WTC11 (cell line): ENCODE data around the gene CTTNBP2. TPM values are rescaled to one million over a fixed set of nuclear protein-coding genes. Genes with fewer than 3 reads are reported as not detected.

ENCODE experiments used
- ATAC-seq: fragments of 200-7000 bp; cut with Tn5 transposase; 2 replicates; pipeline ENCODE4 v1.10.0; 2021; ENCODE audit warnings: mild to moderate bottlenecking, moderate library complexity
- CTCF ChIA-PET: fragments of 300-600 bp; sonication (Branson Sonifier 250); formaldehyde crosslinking; loops from one replicate; lab custom pipeline; 2021; ENCODE audit warnings: antibody characterized with exemption; lab: Charles Lee
- POLR2A ChIA-PET: fragments of 350-600 bp; sonication (Branson Sonifier 250); formaldehyde crosslinking; loops from one replicate; lab custom pipeline; 2021; ENCODE audit warnings: antibody characterized with exemption; lab: Charles Lee
- DNase-seq: peaks from one replicate; pipeline ENCODE4 v3.0.0; 2021; ENCODE audit warnings: low spot score
- H3K27ac Mint-ChIP-seq: 2 replicates; pipeline ENCODE4 v1.8.0; 2021; ENCODE audit warnings: mixed read lengths
- H3K27me3 Mint-ChIP-seq: 2 replicates; pipeline ENCODE4 v1.8.0; 2021; ENCODE audit warnings: low read depth, mild to moderate bottlenecking, moderate library complexity, mixed read lengths
- H3K36me3 Mint-ChIP-seq: 2 replicates; pipeline ENCODE4 v1.8.0; 2021; ENCODE audit warnings: mixed read lengths
- H3K4me1 Mint-ChIP-seq: 2 replicates; pipeline ENCODE4 v1.8.0; 2022; ENCODE audit warnings: mixed read lengths
- H3K4me3 Mint-ChIP-seq: 2 replicates; pipeline ENCODE4 v1.8.0; 2021; ENCODE audit warnings: mild to moderate bottlenecking, moderate library complexity, mixed read lengths
- H3K9me3 Mint-ChIP-seq: 2 replicates; pipeline ENCODE4 v1.8.0; 2021; ENCODE audit warnings: mixed read lengths
- EMX1 ChIP-seq: fragments of 250-450 bp; sonication (Bioruptor Pico); IDR thresholded peaks from 2 replicates; pipeline ENCODE4 v1.8.0; 2021; ENCODE audit warnings: mild to moderate bottlenecking
- FOXJ3 ChIP-seq: sonication (generic); formaldehyde crosslinking; IDR thresholded peaks from 2 replicates; pipeline ENCODE4 v1.9.0; 2021; ENCODE audit warnings: missing genetic modification reagents, mild to moderate bottlenecking, borderline replicate concordance
- GTF2I ChIP-seq: fragments of 250-450 bp; sonication (Bioruptor Pico); conservative IDR thresholded peaks from 2 replicates; pipeline ENCODE4 v1.4.0; 2021; ENCODE audit warnings: mild to moderate bottlenecking
- IRF2 ChIP-seq: sonication (generic); formaldehyde crosslinking; IDR thresholded peaks from 2 replicates; pipeline ENCODE4 v1.8.0; 2022; ENCODE audit warnings: low read depth, missing genetic modification reagents, borderline replicate concordance
- JUN ChIP-seq: sonication (generic); formaldehyde crosslinking; IDR thresholded peaks from 2 replicates; pipeline ENCODE4 v1.8.0; 2023; ENCODE audit warnings: mild to moderate bottlenecking, missing genetic modification reagents
- NFYB ChIP-seq: sonication (generic); formaldehyde crosslinking; conservative IDR thresholded peaks from 2 replicates; pipeline ENCODE4 v1.8.0; 2022; ENCODE audit warnings: low read depth, missing genetic modification reagents
- NR1H2 ChIP-seq: sonication (generic); formaldehyde crosslinking; IDR thresholded peaks from 2 replicates; pipeline ENCODE4 v1.9.0; 2021; ENCODE audit warnings: mild to moderate bottlenecking, moderate library complexity, missing genetic modification reagents
- OVOL2 ChIP-seq: fragments of 250-450 bp; sonication (Bioruptor Pico); IDR thresholded peaks from 2 replicates; pipeline ENCODE4 v1.9.0; 2021; ENCODE audit warnings: mild to moderate bottlenecking, borderline replicate concordance
- PRRX2 ChIP-seq: fragments of 250-450 bp; sonication (Bioruptor Pico); IDR thresholded peaks from 2 replicates; pipeline ENCODE4 v1.8.0; 2021; ENCODE audit warnings: mild to moderate bottlenecking
- SOX15 ChIP-seq: fragments of 250-450 bp; sonication (Bioruptor Pico); IDR thresholded peaks from 2 replicates; pipeline ENCODE4 v1.9.0; 2021; ENCODE audit warnings: mild to moderate bottlenecking
- TEAD4 ChIP-seq: sonication (generic); formaldehyde crosslinking; IDR thresholded peaks from 2 replicates; pipeline ENCODE4 v1.8.0; 2022; ENCODE audit warnings: mild to moderate bottlenecking, missing genetic modification reagents
- ZBTB21 ChIP-seq: sonication (generic); formaldehyde crosslinking; IDR thresholded peaks from 2 replicates; pipeline ENCODE4 v1.8.1; 2023; ENCODE audit warnings: mild to moderate bottlenecking, missing genetic modification reagents, borderline replicate concordance
- total RNA-seq: library from RNA; stranded (reverse); gene quantifications from 3 replicates; pipeline ENCODE4 v1.2.3, GENCODE V29; 2021
- TF ChIP-seq, protein P1 (sequence below): sonication (generic); formaldehyde crosslinking; IDR thresholded peaks from 2 replicates; pipeline ENCODE4 v1.8.1; 2022; ENCODE audit warnings: low read depth, mild to moderate bottlenecking, moderate library complexity, missing genetic modification reagents, borderline replicate concordance
- TF ChIP-seq, protein P2 (sequence below): sonication (generic); formaldehyde crosslinking; IDR thresholded peaks from 2 replicates; pipeline ENCODE4 v1.8.1; 2023; ENCODE audit warnings: mild to moderate bottlenecking, moderate library complexity, missing genetic modification reagents
- TF ChIP-seq, protein P3 (sequence below): sonication (generic); formaldehyde crosslinking; IDR thresholded peaks from 2 replicates; pipeline ENCODE4 v1.8.1; 2023; ENCODE audit warnings: mild to moderate bottlenecking, missing genetic modification reagents, moderate library complexity
- TF ChIP-seq, protein P4 (sequence below): fragments of 250-450 bp; sonication (Bioruptor Pico); IDR thresholded peaks from 2 replicates; pipeline ENCODE4 v1.8.0; 2021; ENCODE audit warnings: mild to moderate bottlenecking
- TF ChIP-seq, protein P5 (sequence below): sonication (generic); formaldehyde crosslinking; IDR thresholded peaks from 2 replicates; pipeline ENCODE4 v1.8.0; 2022; ENCODE audit warnings: mild to moderate bottlenecking, missing genetic modification reagents
- TF ChIP-seq, protein P6 (sequence below): sonication (generic); formaldehyde crosslinking; IDR thresholded peaks from 2 replicates; pipeline ENCODE4 v1.8.0; 2022; ENCODE audit warnings: missing genetic modification reagents
- TF ChIP-seq, protein P7 (sequence below): sonication (generic); formaldehyde crosslinking; IDR thresholded peaks from 2 replicates; pipeline ENCODE4 v1.8.1; 2022; ENCODE audit warnings: mild to moderate bottlenecking, missing genetic modification reagents, moderate library complexity, borderline replicate concordance
- TF ChIP-seq, protein P8 (sequence below): fragments of 250-450 bp; sonication (Bioruptor Pico); IDR thresholded peaks from 2 replicates; pipeline ENCODE4 v1.9.0; 2021; ENCODE audit warnings: mild to moderate bottlenecking

CTTNBP2 gene
- total RNA-seq, 1 experiment from 2014 or later = 22.1 TPM

DNA sequence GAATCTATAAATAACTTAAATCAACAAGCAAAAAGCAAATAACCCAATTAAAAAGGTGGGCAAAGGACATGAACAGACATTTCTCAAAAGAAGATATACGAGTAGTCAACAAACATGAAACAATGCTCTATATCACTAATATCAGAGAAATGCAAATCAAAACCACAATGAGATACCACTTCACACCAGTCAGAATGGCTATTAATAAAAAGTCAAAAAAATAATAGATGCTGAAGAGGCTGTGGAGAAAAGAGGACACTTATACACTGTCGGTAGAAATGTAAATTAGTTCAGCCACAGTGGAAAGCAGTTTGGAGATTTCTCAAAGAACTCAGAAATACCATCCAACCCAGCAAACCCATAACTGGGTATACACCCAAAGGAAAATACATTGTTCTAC, 70.6 kb downstream of the CTTNBP2 start (continued):
- TF ChIP-seq, protein P1, sequence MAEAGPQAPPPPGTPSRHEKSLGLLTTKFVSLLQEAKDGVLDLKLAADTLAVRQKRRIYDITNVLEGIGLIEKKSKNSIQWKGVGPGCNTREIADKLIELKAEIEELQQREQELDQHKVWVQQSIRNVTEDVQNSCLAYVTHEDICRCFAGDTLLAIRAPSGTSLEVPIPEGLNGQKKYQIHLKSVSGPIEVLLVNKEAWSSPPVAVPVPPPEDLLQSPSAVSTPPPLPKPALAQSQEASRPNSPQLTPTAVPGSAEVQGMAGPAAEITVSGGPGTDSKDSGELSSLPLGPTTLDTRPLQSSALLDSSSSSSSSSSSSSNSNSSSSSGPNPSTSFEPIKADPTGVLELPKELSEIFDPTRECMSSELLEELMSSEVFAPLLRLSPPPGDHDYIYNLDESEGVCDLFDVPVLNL (CRISPR knock-in tag) = no peak
- TF ChIP-seq, protein P2, sequence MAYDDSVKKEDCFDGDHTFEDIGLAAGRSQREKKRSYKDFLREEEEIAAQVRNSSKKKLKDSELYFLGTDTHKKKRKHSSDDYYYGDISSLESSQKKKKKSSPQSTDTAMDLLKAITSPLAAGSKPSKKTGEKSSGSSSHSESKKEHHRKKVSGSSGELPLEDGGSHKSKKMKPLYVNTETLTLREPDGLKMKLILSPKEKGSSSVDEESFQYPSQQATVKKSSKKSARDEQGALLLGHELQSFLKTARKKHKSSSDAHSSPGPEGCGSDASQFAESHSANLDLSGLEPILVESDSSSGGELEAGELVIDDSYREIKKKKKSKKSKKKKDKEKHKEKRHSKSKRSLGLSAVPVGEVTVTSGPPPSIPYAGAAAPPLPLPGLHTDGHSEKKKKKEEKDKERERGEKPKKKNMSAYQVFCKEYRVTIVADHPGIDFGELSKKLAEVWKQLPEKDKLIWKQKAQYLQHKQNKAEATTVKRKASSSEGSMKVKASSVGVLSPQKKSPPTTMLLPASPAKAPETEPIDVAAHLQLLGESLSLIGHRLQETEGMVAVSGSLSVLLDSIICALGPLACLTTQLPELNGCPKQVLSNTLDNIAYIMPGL (CRISPR knock-in tag) = no peak

DNA sequence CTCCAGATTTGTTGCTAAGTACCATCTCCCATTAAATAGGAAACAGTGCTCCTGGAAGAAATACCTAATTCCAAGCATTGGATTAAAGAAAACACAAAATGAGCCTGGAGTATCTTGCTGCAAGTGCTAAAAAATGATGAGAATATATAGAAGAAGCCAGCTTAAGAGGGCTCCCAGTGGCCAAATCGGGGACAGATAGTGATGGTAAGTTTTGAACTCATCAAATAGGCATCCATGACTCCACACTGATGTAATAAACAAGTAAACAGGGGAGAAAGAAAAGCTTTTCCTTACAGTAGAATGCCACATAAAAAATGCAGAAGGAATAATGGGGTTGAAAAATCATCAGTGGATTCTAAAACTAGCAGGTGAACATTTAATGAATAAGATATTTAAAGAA, 72.4 kb downstream of the CTTNBP2 start:
- Mint-ChIP-seq H3K9me3 (no peaks in the 10 kb centered on the region), H3K27ac (no peak overlapping the region), H3K4me1 (peaks cover 69% of the 10 kb centered on the region), H3K36me3 (no peaks in the 10 kb centered on the region), H3K4me3 (no peak overlapping the region), H3K27me3 (no peaks in the 10 kb centered on the region)
- ATAC-seq (no peak), DNase-seq (no peak)
- POLR2A ChIA-PET = no interaction called here
- TF ChIP-seq NR1H2 (CRISPR knock-in tag) (no peak), TEAD4 (CRISPR knock-in tag) (no peak), GTF2I (no peak), IRF2 (no peak)
- TF ChIP-seq, protein P3, sequence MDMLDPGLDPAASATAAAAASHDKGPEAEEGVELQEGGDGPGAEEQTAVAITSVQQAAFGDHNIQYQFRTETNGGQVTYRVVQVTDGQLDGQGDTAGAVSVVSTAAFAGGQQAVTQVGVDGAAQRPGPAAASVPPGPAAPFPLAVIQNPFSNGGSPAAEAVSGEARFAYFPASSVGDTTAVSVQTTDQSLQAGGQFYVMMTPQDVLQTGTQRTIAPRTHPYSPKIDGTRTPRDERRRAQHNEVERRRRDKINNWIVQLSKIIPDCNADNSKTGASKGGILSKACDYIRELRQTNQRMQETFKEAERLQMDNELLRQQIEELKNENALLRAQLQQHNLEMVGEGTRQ (CRISPR knock-in tag) = no peak
- TF ChIP-seq, protein P4, sequence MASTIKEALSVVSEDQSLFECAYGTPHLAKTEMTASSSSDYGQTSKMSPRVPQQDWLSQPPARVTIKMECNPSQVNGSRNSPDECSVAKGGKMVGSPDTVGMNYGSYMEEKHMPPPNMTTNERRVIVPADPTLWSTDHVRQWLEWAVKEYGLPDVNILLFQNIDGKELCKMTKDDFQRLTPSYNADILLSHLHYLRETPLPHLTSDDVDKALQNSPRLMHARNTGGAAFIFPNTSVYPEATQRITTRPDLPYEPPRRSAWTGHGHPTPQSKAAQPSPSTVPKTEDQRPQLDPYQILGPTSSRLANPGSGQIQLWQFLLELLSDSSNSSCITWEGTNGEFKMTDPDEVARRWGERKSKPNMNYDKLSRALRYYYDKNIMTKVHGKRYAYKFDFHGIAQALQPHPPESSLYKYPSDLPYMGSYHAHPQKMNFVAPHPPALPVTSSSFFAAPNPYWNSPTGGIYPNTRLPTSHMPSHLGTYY = no peak
- TF ChIP-seq, protein P5, sequence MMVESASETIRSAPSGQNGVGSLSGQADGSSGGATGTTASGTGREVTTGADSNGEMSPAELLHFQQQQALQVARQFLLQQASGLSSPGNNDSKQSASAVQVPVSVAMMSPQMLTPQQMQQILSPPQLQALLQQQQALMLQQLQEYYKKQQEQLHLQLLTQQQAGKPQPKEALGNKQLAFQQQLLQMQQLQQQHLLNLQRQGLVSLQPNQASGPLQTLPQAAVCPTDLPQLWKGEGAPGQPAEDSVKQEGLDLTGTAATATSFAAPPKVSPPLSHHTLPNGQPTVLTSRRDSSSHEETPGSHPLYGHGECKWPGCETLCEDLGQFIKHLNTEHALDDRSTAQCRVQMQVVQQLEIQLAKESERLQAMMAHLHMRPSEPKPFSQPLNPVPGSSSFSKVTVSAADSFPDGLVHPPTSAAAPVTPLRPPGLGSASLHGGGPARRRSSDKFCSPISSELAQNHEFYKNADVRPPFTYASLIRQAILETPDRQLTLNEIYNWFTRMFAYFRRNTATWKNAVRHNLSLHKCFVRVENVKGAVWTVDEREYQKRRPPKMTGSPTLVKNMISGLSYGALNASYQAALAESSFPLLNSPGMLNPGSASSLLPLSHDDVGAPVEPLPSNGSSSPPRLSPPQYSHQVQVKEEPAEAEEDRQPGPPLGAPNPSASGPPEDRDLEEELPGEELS (CRISPR knock-in tag) = no peak
- TF ChIP-seq, protein P6, sequence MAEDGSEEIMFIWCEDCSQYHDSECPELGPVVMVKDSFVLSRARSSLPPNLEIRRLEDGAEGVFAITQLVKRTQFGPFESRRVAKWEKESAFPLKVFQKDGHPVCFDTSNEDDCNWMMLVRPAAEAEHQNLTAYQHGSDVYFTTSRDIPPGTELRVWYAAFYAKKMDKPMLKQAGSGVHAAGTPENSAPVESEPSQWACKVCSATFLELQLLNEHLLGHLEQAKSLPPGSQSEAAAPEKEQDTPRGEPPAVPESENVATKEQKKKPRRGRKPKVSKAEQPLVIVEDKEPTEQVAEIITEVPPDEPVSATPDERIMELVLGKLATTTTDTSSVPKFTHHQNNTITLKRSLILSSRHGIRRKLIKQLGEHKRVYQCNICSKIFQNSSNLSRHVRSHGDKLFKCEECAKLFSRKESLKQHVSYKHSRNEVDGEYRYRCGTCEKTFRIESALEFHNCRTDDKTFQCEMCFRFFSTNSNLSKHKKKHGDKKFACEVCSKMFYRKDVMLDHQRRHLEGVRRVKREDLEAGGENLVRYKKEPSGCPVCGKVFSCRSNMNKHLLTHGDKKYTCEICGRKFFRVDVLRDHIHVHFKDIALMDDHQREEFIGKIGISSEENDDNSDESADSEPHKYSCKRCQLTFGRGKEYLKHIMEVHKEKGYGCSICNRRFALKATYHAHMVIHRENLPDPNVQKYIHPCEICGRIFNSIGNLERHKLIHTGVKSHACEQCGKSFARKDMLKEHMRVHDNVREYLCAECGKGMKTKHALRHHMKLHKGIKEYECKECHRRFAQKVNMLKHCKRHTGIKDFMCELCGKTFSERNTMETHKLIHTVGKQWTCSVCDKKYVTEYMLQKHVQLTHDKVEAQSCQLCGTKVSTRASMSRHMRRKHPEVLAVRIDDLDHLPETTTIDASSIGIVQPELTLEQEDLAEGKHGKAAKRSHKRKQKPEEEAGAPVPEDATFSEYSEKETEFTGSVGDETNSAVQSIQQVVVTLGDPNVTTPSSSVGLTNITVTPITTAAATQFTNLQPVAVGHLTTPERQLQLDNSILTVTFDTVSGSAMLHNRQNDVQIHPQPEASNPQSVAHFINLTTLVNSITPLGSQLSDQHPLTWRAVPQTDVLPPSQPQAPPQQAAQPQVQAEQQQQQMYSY (CRISPR knock-in tag) = no peak
- CTCF ChIA-PET = no interaction called here

DNA sequence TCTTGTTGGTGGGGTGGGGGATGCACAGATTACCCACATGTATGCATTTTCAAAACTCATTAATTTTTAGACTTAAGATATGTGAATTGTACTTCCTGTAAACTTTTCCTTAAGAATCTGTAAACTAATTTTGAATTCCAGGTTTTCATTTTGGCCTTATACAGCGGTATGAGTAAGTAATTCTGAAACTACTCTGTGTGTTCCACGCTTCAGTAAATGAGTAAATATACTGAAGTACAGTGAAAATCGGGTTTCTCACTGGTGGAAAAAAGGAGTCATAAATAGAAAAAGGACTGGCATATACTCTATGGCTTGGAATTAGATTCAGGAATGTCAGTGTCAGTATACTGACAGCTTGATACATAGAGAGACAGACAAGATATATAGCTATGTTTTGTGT, 72.8 kb downstream of the CTTNBP2 start:
- Mint-ChIP-seq H3K4me3 (no peak overlapping the region), H3K27me3 (no peaks in the 10 kb centered on the region), H3K9me3 (no peaks in the 10 kb centered on the region), H3K27ac (no peak overlapping the region), H3K4me1 (peaks cover 66% of the 10 kb centered on the region), H3K36me3 (no peaks in the 10 kb centered on the region)
- ATAC-seq (no peak), DNase-seq (no peak)
- ChIA-PET POLR2A (no interaction called here), CTCF (no interaction called here)
- TF ChIP-seq SOX15 = no peak
- no peak for TF ChIP-seq PRRX2
- TF ChIP-seq, protein P7, sequence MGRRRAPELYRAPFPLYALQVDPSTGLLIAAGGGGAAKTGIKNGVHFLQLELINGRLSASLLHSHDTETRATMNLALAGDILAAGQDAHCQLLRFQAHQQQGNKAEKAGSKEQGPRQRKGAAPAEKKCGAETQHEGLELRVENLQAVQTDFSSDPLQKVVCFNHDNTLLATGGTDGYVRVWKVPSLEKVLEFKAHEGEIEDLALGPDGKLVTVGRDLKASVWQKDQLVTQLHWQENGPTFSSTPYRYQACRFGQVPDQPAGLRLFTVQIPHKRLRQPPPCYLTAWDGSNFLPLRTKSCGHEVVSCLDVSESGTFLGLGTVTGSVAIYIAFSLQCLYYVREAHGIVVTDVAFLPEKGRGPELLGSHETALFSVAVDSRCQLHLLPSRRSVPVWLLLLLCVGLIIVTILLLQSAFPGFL (CRISPR knock-in tag) = no peak
- no peak for TF ChIP-seq JUN (CRISPR knock-in tag)
- no peak for TF ChIP-seq EMX1 (CRISPR knock-in tag)
- TF ChIP-seq, protein P5 (CRISPR knock-in tag) = no peak
- TF ChIP-seq FOXJ3 (CRISPR knock-in tag) = no peak
- TF ChIP-seq NFYB = no peak
- TF ChIP-seq OVOL2 (CRISPR knock-in tag) = no peak
- TF ChIP-seq, protein P8, sequence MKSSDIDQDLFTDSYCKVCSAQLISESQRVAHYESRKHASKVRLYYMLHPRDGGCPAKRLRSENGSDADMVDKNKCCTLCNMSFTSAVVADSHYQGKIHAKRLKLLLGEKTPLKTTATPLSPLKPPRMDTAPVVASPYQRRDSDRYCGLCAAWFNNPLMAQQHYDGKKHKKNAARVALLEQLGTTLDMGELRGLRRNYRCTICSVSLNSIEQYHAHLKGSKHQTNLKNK (CRISPR knock-in tag) = no peak
- no peak for TF ChIP-seq ZBTB21 (CRISPR knock-in tag)
